ENCODE data around the gene NNMT. TPM values are rescaled to one million over a fixed set of nuclear protein-coding genes. Genes with fewer than 3 reads are reported as not detected.
A peak's percentile ranks its signal among the peaks of the same experiment; 100 is the strongest.

The NNMT gene
- total and polyA plus RNA-seq, 3 experiments from 2014 or later = not detected

GRCh38 chr11:114309517-114309916, 13.3 kb downstream of the NNMT start:
- Mint-ChIP-seq H3K27me3 (peaks cover 30 to 69% of the 10 kb centered on the region in 2 donors), H3K4me3 (no peak overlapping the region), H3K27ac (no peak overlapping the region), H3K4me1 (no peaks in the 10 kb centered on the region), H3K9me3 (peaks cover 0 to 8% (median 0%) of the 10 kb centered on the region in 5 donors), H3K36me3 (no peaks in the 10 kb centered on the region)
- Histone ChIP-seq H3K36me3 (ENCODE audit: insufficient read depth, low read length) (no peaks in the 10 kb centered on the region), H3K4me1 (ENCODE audit: insufficient read depth, low read length) (no peaks in the 10 kb centered on the region), H3K4me3 (ENCODE audit: low read length) (no peak overlapping the region), H3K27ac (ENCODE audit: low read depth, low read length) (no peak overlapping the region), H3K27me3 (ENCODE audit: insufficient read depth, low read length, poor library complexity, severe bottlenecking) (no peaks in the 10 kb centered on the region), H3K9me3 (ENCODE audit: low read length) (no peaks in the 10 kb centered on the region)
- ChIA-PET CTCF (no interaction called here), POLR2A (no interaction called here)
- DNase-seq = no peak

- Mint-ChIP-seq H3K4me1 (no peaks in the 10 kb centered on the region), H3K27me3 (peaks cover 30 to 74% of the 10 kb centered on the region in 2 donors), H3K27ac (no peak overlapping the region), H3K9me3 (peaks cover 0 to 8% (median 0%) of the 10 kb centered on the region in 5 donors), H3K36me3 (no peaks in the 10 kb centered on the region), H3K4me3 (no peak overlapping the region)
- ChIA-PET CTCF (no interaction called here), POLR2A (no interaction called here)
- no peak overlapping the region for H3K27ac ChIP-seq (ENCODE audit: low read depth, low read length)
- no peaks in the 10 kb centered on the region for H3K9me3 ChIP-seq (ENCODE audit: low read length)
- H3K4me3 ChIP-seq (ENCODE audit: low read length) = no peak overlapping the region
- no peaks in the 10 kb centered on the region for H3K36me3 ChIP-seq (ENCODE audit: insufficient read depth, low read length)
- no peak for DNase-seq
- no peaks in the 10 kb centered on the region for H3K27me3 ChIP-seq (ENCODE audit: insufficient read depth, low read length, poor library complexity, severe bottlenecking)
- peaks cover 1% of the 10 kb centered on the region for H3K4me1 ChIP-seq (ENCODE audit: insufficient read depth, low read length)
Measured at GRCh38 chr11:114310095-114310494, 13.9 kb downstream of the NNMT start.

GRCh38 chr11:114311946-114312345, 15.7 kb downstream of the NNMT start:
- Histone ChIP-seq H3K4me1 (ENCODE audit: insufficient read depth, low read length) (peaks cover 17% of the 10 kb centered on the region), H3K4me3 (ENCODE audit: low read length) (no peak overlapping the region), H3K9me3 (ENCODE audit: low read length) (no peaks in the 10 kb centered on the region), H3K36me3 (ENCODE audit: insufficient read depth, low read length) (no peaks in the 10 kb centered on the region), H3K27ac (ENCODE audit: low read depth, low read length) (no peak overlapping the region), H3K27me3 (ENCODE audit: insufficient read depth, low read length, poor library complexity, severe bottlenecking) (no peaks in the 10 kb centered on the region)
- peaks cover 26 to 81% of the 10 kb centered on the region in 2 donors for H3K27me3 Mint-ChIP-seq
- peaks cover 10 to 12% (median 11%) of the 10 kb centered on the region in 3 donors for H3K4me1 Mint-ChIP-seq
- no peak overlapping the region for H3K4me3 Mint-ChIP-seq
- DNase-seq = no peak
- H3K36me3 Mint-ChIP-seq = no peaks in the 10 kb centered on the region
- no peak overlapping the region for H3K27ac Mint-ChIP-seq
- ChIA-PET CTCF (no interaction called here), POLR2A (no interaction called here)
- H3K9me3 Mint-ChIP-seq = no peaks in the 10 kb centered on the region

DNA sequence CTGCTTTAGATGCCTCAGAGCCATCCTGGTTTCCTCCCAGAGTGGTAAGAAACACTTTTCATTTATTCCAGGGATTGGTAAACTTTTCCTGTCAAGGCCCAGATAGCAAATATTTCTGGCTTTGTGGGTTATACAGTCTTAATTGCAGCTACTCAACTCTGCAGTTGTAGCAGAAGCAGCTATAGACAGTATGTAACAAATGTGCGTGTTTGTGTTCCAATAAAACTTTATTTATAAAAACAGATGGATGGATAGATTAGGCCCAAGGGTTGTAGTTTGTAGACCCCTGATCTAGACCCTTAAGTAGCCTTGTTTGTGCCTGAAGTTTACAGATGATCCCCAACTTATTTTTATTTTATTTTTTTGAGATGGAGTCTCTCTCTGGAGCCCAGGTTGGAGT, 17.9 kb downstream of the NNMT start:
- Histone ChIP-seq H3K4me3 (ENCODE audit: low read length) (no peak overlapping the region), H3K27ac (ENCODE audit: low read depth, low read length) (no peak overlapping the region), H3K4me1 (ENCODE audit: insufficient read depth, low read length) (peaks cover 24% of the 10 kb centered on the region), H3K9me3 (ENCODE audit: low read length) (no peaks in the 10 kb centered on the region), H3K27me3 (ENCODE audit: insufficient read depth, low read length, poor library complexity, severe bottlenecking) (no peaks in the 10 kb centered on the region), H3K36me3 (ENCODE audit: insufficient read depth, low read length) (no peaks in the 10 kb centered on the region)
- Mint-ChIP-seq H3K4me1 (peaks cover 10 to 12% (median 11%) of the 10 kb centered on the region in 3 donors), H3K27me3 (peaks cover 25 to 63% of the 10 kb centered on the region in 2 donors), H3K9me3 (no peaks in the 10 kb centered on the region), H3K36me3 (no peaks in the 10 kb centered on the region), H3K27ac (peak overlapping the region in 1 of 8 donors; percentile 10), H3K4me3 (no peak overlapping the region)
- ChIA-PET POLR2A (no interaction called here), CTCF (no interaction called here)
- no peak for DNase-seq

DNA sequence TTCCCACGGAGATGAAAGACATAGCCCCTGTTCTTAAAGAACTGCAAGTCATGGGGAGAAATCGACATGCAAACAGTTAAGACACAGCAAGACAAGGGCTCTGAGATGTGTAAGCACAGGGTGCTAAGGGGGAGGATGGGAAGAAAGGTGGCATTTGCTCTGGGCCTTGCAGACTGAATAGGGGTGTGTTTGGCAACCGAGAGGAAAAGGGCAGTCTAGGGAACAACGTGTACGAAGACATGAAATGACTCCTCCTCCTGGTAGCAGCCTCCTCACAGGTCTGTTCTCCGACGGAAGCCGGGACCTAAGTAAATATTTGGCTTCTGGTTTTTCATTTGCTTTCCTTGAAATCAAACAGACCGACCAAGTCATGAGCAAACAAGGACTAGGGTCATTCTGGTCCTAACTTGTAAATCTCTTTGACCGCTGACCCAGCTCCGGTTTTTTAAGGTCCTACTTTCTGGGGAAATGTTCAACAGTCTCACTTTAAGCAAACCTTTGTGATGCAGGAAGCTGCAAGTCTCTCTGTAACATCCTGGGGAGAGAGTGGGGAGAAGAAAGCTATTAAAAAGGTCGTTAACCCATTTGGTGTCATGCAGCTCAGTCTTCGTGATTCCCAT, 19.7 kb downstream of the NNMT start:
- H3K4me1 Mint-ChIP-seq = peaks cover 10 to 12% (median 11%) of the 10 kb centered on the region in 3 donors
- H3K9me3 Mint-ChIP-seq = no peaks in the 10 kb centered on the region
- H3K4me3 Mint-ChIP-seq = peak overlapping the region in 6 of 7 donors; percentile 56 to 84 (median 78)
- no peaks in the 10 kb centered on the region for H3K36me3 ChIP-seq (ENCODE audit: insufficient read depth, low read length)
- DNase-seq = peak in 1 of 5 donors; percentile 18
- H3K27ac ChIP-seq (ENCODE audit: low read depth, low read length) = no peak overlapping the region
- H3K36me3 Mint-ChIP-seq = no peaks in the 10 kb centered on the region
- H3K9me3 ChIP-seq (ENCODE audit: low read length) = no peaks in the 10 kb centered on the region
- POLR2A ChIA-PET = no interaction called here
- peaks cover 35% of the 10 kb centered on the region for H3K4me1 ChIP-seq (ENCODE audit: insufficient read depth, low read length)
- H3K27me3 ChIP-seq (ENCODE audit: insufficient read depth, low read length, poor library complexity, severe bottlenecking) = no peaks in the 10 kb centered on the region
- H3K4me3 ChIP-seq (ENCODE audit: low read length) = peak overlapping the region; percentile 16
- H3K27ac Mint-ChIP-seq = peak overlapping the region in 5 of 8 donors; percentile 14 to 80 (median 24)
- CTCF ChIA-PET = no interaction called here
- H3K27me3 Mint-ChIP-seq = peaks cover 15 to 59% of the 10 kb centered on the region in 2 donors

- Mint-ChIP-seq H3K27me3 (peaks cover 11 to 63% of the 10 kb centered on the region in 2 donors), H3K36me3 (no peaks in the 10 kb centered on the region), H3K4me3 (no peak overlapping the region), H3K9me3 (no peaks in the 10 kb centered on the region), H3K4me1 (peaks cover 10 to 12% (median 11%) of the 10 kb centered on the region in 3 donors), H3K27ac (no peak overlapping the region)
- no peaks in the 10 kb centered on the region for H3K36me3 ChIP-seq (ENCODE audit: insufficient read depth, low read length)
- no peak overlapping the region for H3K4me3 ChIP-seq (ENCODE audit: low read length)
- H3K27ac ChIP-seq (ENCODE audit: low read depth, low read length) = no peak overlapping the region
- H3K4me1 ChIP-seq (ENCODE audit: insufficient read depth, low read length) = peaks cover 39% of the 10 kb centered on the region
- no peaks in the 10 kb centered on the region for H3K9me3 ChIP-seq (ENCODE audit: low read length)
- DNase-seq = no peak
- CTCF ChIA-PET = no interaction called here
- POLR2A ChIA-PET = no interaction called here
- H3K27me3 ChIP-seq (ENCODE audit: insufficient read depth, low read length, poor library complexity, severe bottlenecking) = no peaks in the 10 kb centered on the region
Measured at GRCh38 chr11:114316980-114317786, 21.0 kb downstream of the NNMT start.

DNA sequence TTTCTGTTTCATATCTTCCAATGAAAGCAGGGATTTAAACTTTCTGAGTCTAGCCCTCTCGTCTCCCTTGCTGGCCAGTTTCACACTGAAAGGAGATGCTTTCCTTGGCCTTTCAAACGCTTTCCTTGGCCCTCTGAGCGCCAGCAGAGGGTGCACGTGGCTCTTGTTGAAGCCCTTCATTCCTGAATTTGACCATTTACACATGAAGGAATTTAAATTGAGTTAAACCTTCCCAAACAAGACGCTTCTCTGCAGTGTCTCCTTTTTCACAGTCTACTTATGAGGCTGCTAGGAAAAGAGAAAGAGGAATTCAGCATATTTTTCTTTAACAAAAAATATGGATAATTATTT, 21.6 kb downstream of the NNMT start:
- no peaks in the 10 kb centered on the region for H3K36me3 ChIP-seq (ENCODE audit: insufficient read depth, low read length)
- Mint-ChIP-seq H3K36me3 (no peaks in the 10 kb centered on the region), H3K27ac (no peak overlapping the region), H3K27me3 (peaks cover 11 to 58% of the 10 kb centered on the region in 2 donors), H3K9me3 (no peaks in the 10 kb centered on the region), H3K4me3 (no peak overlapping the region), H3K4me1 (peaks cover 10 to 12% (median 11%) of the 10 kb centered on the region in 3 donors)
- H3K4me1 ChIP-seq (ENCODE audit: insufficient read depth, low read length) = peaks cover 39% of the 10 kb centered on the region
- no peak overlapping the region for H3K4me3 ChIP-seq (ENCODE audit: low read length)
- DNase-seq = no peak
- H3K9me3 ChIP-seq (ENCODE audit: low read length) = no peaks in the 10 kb centered on the region
- POLR2A ChIA-PET = no interaction called here
- no peaks in the 10 kb centered on the region for H3K27me3 ChIP-seq (ENCODE audit: insufficient read depth, low read length, poor library complexity, severe bottlenecking)
- CTCF ChIA-PET = no interaction called here
- no peak overlapping the region for H3K27ac ChIP-seq (ENCODE audit: low read depth, low read length)

GRCh38 chr11:114318361-114318760, 22.2 kb downstream of the NNMT start:
- Histone ChIP-seq H3K4me1 (ENCODE audit: insufficient read depth, low read length) (peaks cover 39% of the 10 kb centered on the region), H3K27me3 (ENCODE audit: insufficient read depth, low read length, poor library complexity, severe bottlenecking) (no peaks in the 10 kb centered on the region), H3K4me3 (ENCODE audit: low read length) (no peak overlapping the region), H3K36me3 (ENCODE audit: insufficient read depth, low read length) (no peaks in the 10 kb centered on the region), H3K27ac (ENCODE audit: low read depth, low read length) (no peak overlapping the region), H3K9me3 (ENCODE audit: low read length) (no peaks in the 10 kb centered on the region)
- CTCF ChIA-PET = no interaction called here
- Mint-ChIP-seq H3K36me3 (no peaks in the 10 kb centered on the region), H3K27me3 (peaks cover 8 to 60% of the 10 kb centered on the region in 2 donors), H3K27ac (no peak overlapping the region), H3K4me3 (no peak overlapping the region), H3K4me1 (peaks cover 10 to 12% (median 11%) of the 10 kb centered on the region in 3 donors), H3K9me3 (no peaks in the 10 kb centered on the region)
- DNase-seq = no peak
- POLR2A ChIA-PET = no interaction called here

Data from CD8-positive, alpha-beta memory T cell (primary cell).